ENCODE data around the gene HIVEP3. TPM values are rescaled to one million over a fixed set of nuclear protein-coding genes. Genes with fewer than 3 reads are reported as not detected.

HIVEP3 gene
- total RNA-seq, 1 experiment from 2014 or later, result 1.4 TPM

GRCh38 chr1:41738006-41738405 is 180.7 kb downstream of the HIVEP3 start:
- Mint-ChIP-seq H3K27me3 (ENCODE audit: low read depth) (peaks cover 14% of the 10 kb centered on the region), H3K36me3 (ENCODE audit: insufficient read depth in 1 of 3, low read depth in 3 of 3) (no peaks in the 10 kb centered on the region), H3K27ac (no peak overlapping the region), H3K9me3 (no peaks in the 10 kb centered on the region), H3K4me1 (peaks cover 4 to 7% of the 10 kb centered on the region in 2 experiments), H3K4me3 (no peak overlapping the region)
- Histone ChIP-seq H4K5ac (ENCODE audit: insufficient read length, low read depth, low read length) (no peak overlapping the region), H3K27me3 (ENCODE audit: insufficient read depth, low read length) (no peaks in the 10 kb centered on the region), H3K18ac (ENCODE audit: insufficient read length, low read depth, low read length) (no peak overlapping the region), H2AK5ac (ENCODE audit: insufficient read length, low read length) (no peak overlapping the region), H2BK120ac (ENCODE audit: low read depth, low read length, poor library complexity, severe bottlenecking) (no peak overlapping the region), H3K9me3 (ENCODE audit: control insufficient read depth, low read depth, low read length) (no peaks in the 10 kb centered on the region), H2BK12ac (ENCODE audit: insufficient read length, low read depth, low read length) (no peak overlapping the region), H3K4ac (ENCODE audit: low read depth, low read length) (no peak overlapping the region), H3K23me2 (ENCODE audit: insufficient read length, low read depth, low read length, poor library complexity, severe bottlenecking) (no peaks in the 10 kb centered on the region), H2AFZ (ENCODE audit: low read length) (no peak overlapping the region), H3K79me2 (ENCODE audit: insufficient read depth, low read length) (no peaks in the 10 kb centered on the region), H4K8ac (replicated peaks; ENCODE audit: insufficient read length, low read depth, low read length) (no peak overlapping the region), H3K23ac (ENCODE audit: insufficient read length, low read depth, low read length) (no peak overlapping the region), H2BK15ac (ENCODE audit: low read depth, low read length) (no peak overlapping the region), H3K79me1 (ENCODE audit: insufficient read depth, low read depth, low read length, poor library complexity, severe bottlenecking) (no peaks in the 10 kb centered on the region), H4K20me1 (ENCODE audit: control insufficient read depth, insufficient read depth, insufficient read length) (peaks cover 2% of the 10 kb centered on the region), H3K4me2 (ENCODE audit: insufficient read depth, insufficient read length, low read length) (no peak overlapping the region), H3K56ac (ENCODE audit: insufficient read length, low read depth, low read length) (no peak overlapping the region), H3K9ac (ENCODE audit: extremely low read depth, insufficient read length, low read length) (no peak overlapping the region), H4K91ac (ENCODE audit: insufficient read length, low read depth, low read length) (no peak overlapping the region), H2BK20ac (ENCODE audit: low read depth, low read length, poor library complexity, severe bottlenecking) (no peak overlapping the region), H3K4me1 (ENCODE audit: insufficient read depth, low read length) (no peaks in the 10 kb centered on the region), H2BK5ac (ENCODE audit: insufficient read length, low read length) (no peak overlapping the region), H3T11ph (ENCODE audit: low read length) (no peak overlapping the region), H3K14ac (ENCODE audit: insufficient read depth, low read length) (no peak overlapping the region), H3K27ac (ENCODE audit: insufficient read length, low read depth, low read length) (no peak overlapping the region)
- no CpG with 5 or more reads among the region's 9 CpGs for WGBS (ENCODE audit: extremely low coverage, insufficient read length, low lambda C conversion rate)
- TF ChIP-seq, protein P1, sequence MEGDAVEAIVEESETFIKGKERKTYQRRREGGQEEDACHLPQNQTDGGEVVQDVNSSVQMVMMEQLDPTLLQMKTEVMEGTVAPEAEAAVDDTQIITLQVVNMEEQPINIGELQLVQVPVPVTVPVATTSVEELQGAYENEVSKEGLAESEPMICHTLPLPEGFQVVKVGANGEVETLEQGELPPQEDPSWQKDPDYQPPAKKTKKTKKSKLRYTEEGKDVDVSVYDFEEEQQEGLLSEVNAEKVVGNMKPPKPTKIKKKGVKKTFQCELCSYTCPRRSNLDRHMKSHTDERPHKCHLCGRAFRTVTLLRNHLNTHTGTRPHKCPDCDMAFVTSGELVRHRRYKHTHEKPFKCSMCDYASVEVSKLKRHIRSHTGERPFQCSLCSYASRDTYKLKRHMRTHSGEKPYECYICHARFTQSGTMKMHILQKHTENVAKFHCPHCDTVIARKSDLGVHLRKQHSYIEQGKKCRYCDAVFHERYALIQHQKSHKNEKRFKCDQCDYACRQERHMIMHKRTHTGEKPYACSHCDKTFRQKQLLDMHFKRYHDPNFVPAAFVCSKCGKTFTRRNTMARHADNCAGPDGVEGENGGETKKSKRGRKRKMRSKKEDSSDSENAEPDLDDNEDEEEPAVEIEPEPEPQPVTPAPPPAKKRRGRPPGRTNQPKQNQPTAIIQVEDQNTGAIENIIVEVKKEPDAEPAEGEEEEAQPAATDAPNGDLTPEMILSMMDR (conservative IDR thresholded peaks at IDR 0.05), result no peak
- DNase-seq, result no peak

Data from H9 (cell line).